ENCODE data around the gene TBCCD1. TPM values are rescaled to one million over a fixed set of nuclear protein-coding genes. Genes with fewer than 3 reads are reported as not detected.

TBCCD1 gene
- total and polyA plus RNA-seq, 11 donors = 2.9 to 10.3 (median 7.6) TPM

DNA sequence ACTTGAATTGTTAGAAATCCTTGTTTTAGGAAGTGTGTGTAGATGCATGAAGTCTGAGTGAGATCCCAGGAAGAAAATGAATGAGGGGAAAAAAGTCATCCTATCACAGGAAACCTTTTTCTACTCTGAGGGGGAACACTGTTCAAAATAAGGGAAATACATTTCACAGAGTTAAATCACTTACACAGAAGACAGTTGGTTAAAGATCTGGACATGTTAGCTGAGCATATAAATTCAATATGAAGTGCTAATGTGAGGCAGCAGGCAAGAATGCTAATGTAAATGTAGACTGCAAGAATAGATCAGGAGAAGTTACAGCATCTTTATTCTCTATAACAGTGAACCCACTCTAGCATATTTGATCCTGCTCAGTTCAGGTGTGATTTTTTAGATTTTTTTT lies 2.6 kb downstream of the TBCCD1 start:
- Histone ChIP-seq H3K36me3 (peaks cover 0 to 34% (median 18%) of the 10 kb centered on the region in 9 donors), H3K4me3 (no peak overlapping the region), H3K9me3 (no peaks in the 10 kb centered on the region), H3K27me3 (no peaks in the 10 kb centered on the region), H3K4me1 (peaks cover 0 to 58% (median 30%) of the 10 kb centered on the region in 12 donors), H3K27ac (no peak overlapping the region)
- intact Hi-C loops (cut with DNase I) = loop anchor here in 3 of 10 donors (10.0 kb wide), 2 partner anchors 450 to 460 kb away; partner anchors contain the start of gene ETV5 (in 2 of the 3)
- no peak for ATAC-seq
- no peak for TF ChIP-seq CTCF (IDR thresholded peaks at IDR 0.05)
- TF ChIP-seq POLR2A (IDR thresholded peaks at IDR 0.05) = no peak
- DNase-seq = no peak

- DNase-seq (no peak), ATAC-seq (no peak)
- no peaks in the 10 kb centered on the region for H3K4me1 ChIP-seq
- no peak overlapping the region for H3K4me3 ChIP-seq
- H3K27me3 ChIP-seq = no peaks in the 10 kb centered on the region
- 65 to 76% (median 68%) methylated on average over 5 of the region's 5 CpGs for WGBS, 4 donors
- TF ChIP-seq CTCF (IDR thresholded peaks at IDR 0.05) (no peak), POLR2A (IDR thresholded peaks at IDR 0.05) (no peak)
- H3K27ac ChIP-seq = no peak overlapping the region
- intact Hi-C loops (cut with DNase I) = no loop called here
- H3K36me3 ChIP-seq = peaks cover 0 to 100% (median 92%) of the 10 kb centered on the region in 9 donors
- H3K9me3 ChIP-seq = no peaks in the 10 kb centered on the region
Measured at GRCh38 chr3:186552408-186553031, 14.6 kb downstream of the TBCCD1 start.

GRCh38 chr3:186551387-186551786 lies 15.8 kb downstream of the TBCCD1 start:
- no peaks in the 10 kb centered on the region for H3K27me3 ChIP-seq
- no peaks in the 10 kb centered on the region for H3K9me3 ChIP-seq
- H3K4me3 ChIP-seq = no peak overlapping the region
- intact Hi-C loops (cut with DNase I) = no loop called here
- DNase-seq = no peak
- 93 to 94% (median 93%) methylated on average over 6 of the region's 6 CpGs for WGBS, 4 donors
- H3K36me3 ChIP-seq = peaks cover 0 to 100% (median 82%) of the 10 kb centered on the region in 9 donors
- TF ChIP-seq POLR2A (IDR thresholded peaks at IDR 0.05) (no peak), CTCF (IDR thresholded peaks at IDR 0.05) (no peak)
- no peak for ATAC-seq
- no peak overlapping the region for H3K27ac ChIP-seq
- no peaks in the 10 kb centered on the region for H3K4me1 ChIP-seq

DNA sequence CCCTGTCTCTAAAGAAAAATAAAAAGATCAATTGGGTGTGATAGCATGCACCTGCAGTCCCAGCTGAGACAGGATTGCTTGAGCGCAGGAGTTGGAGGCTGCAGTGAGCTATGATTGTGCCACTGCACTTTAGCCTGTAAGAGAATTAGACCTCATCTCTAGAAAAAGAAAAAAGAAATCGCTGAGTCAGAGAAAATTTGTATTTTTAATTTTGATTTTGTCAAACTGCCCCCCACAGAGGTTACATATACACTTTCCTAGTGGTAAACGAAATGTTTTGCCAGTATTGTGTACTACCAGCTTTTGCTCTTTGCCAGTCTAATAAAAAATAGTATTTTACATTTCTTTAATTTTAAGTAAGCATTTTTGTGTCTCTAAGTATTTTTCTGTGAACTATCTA lies 17.6 kb downstream of the TBCCD1 start:
- no peak for DNase-seq
- WGBS, 4 donors = 95 to 98% (median 96%) methylated on average over 3 of the region's 3 CpGs
- Histone ChIP-seq H3K36me3 (peaks cover 0 to 100% (median 78%) of the 10 kb centered on the region in 9 donors), H3K4me1 (no peaks in the 10 kb centered on the region), H3K27me3 (no peaks in the 10 kb centered on the region), H3K27ac (no peak overlapping the region), H3K4me3 (no peak overlapping the region), H3K9me3 (no peaks in the 10 kb centered on the region)
- ATAC-seq = no peak
- intact Hi-C loops (cut with DNase I) = no loop called here
- TF ChIP-seq POLR2A (IDR thresholded peaks at IDR 0.05) (no peak), CTCF (IDR thresholded peaks at IDR 0.05) (no peak)

Measured in heart left ventricle (tissue), 16 donors.